Kidney epithelial cell (primary cell): ENCODE results near the gene BANK1. TPM values are rescaled to one million over a fixed set of nuclear protein-coding genes. Genes with fewer than 3 reads are reported as not detected.

Source experiments
- DNase-seq: peaks from one replicate; pipeline ENCODE4 v3.0.0-alpha.2; 2010; ENCODE audit warnings: low read depth
- H3K27me3 ChIP-seq: 2 replicates; pipeline ENCODE4 v1.6.0; 2011; ENCODE audit warnings: low read length; ENCODE audit not compliant: control insufficient read depth, insufficient read depth
- H3K36me3 ChIP-seq: 2 replicates; pipeline ENCODE4 v1.5.1; 2011; ENCODE audit warnings: low read length; ENCODE audit not compliant: control insufficient read depth, insufficient read depth
- H3K4me3 ChIP-seq: 2 replicates; pipeline ENCODE4 v1.5.1; 2011; ENCODE audit warnings: low read depth, mild to moderate bottlenecking, control low read depth, low read length
- total RNA-seq: library from RNA; depleted of rRNA; stranded (reverse); fragments of >200 nt; gene quantifications from 2 replicates; pipeline ENCODE4 v1.2.3, GENCODE V29; 2015
- TF ChIP-seq, protein P1 (sequence below): IDR thresholded peaks from 2 replicates; pipeline ENCODE4 v1.5.1; 2011; ENCODE audit warnings: mild to moderate bottlenecking, moderate library complexity, low read length, control low read depth, inconsistent platforms; ENCODE audit not compliant: insufficient read depth, poor library complexity, severe bottlenecking

Gene BANK1
- total RNA-seq, 1 donor from 2014 or later = 1.8 TPM

DNA sequence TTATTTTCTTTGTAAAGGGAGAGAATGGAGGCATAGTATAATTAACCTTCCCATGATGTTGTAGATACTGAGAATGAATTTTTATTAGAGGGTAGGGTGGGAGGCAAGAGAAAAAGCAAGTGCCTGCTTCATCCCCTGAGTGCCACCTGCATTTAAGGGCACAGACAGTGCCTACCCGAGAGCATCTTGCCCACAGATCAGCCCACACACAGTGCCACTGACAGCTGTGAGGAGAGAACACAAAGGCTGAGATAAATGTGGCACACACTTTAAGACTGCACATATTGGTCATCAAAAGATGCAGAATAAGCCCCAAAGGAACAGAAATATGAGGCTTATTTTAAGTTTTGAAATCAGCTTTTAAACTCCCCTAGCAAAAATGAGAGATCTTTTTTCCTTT lies 304.0 kb downstream of the BANK1 start:
- no peak for DNase-seq
- TF ChIP-seq, protein P1, sequence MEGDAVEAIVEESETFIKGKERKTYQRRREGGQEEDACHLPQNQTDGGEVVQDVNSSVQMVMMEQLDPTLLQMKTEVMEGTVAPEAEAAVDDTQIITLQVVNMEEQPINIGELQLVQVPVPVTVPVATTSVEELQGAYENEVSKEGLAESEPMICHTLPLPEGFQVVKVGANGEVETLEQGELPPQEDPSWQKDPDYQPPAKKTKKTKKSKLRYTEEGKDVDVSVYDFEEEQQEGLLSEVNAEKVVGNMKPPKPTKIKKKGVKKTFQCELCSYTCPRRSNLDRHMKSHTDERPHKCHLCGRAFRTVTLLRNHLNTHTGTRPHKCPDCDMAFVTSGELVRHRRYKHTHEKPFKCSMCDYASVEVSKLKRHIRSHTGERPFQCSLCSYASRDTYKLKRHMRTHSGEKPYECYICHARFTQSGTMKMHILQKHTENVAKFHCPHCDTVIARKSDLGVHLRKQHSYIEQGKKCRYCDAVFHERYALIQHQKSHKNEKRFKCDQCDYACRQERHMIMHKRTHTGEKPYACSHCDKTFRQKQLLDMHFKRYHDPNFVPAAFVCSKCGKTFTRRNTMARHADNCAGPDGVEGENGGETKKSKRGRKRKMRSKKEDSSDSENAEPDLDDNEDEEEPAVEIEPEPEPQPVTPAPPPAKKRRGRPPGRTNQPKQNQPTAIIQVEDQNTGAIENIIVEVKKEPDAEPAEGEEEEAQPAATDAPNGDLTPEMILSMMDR = no peak
- Histone ChIP-seq H3K36me3 (no peaks in the 10 kb centered on the region), H3K27me3 (no peaks in the 10 kb centered on the region), H3K4me3 (no peak overlapping the region)

DNA sequence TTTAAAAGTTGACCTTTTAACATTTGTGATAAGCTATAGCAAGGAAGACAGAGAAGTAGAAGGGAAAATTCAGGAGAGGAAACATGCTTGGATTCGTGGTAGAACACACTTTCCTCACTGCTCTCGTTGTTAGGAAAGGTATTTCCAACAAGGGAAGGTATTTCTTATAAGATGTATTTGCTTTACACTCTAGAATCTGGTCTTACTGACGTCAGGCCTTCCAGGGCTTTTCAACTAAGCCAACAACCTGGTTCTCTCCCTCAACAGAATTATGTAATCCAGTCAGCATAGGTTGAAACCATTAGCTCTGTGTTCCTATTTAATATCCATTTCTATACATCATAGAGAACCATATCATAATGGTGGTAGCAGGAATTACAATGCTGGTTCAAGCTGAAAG lies 312.8 kb downstream of the BANK1 start:
- DNase-seq = no peak
- H3K4me3 ChIP-seq = no peak overlapping the region
- H3K36me3 ChIP-seq = no peaks in the 10 kb centered on the region
- TF ChIP-seq, protein P1 = no peak
- no peaks in the 10 kb centered on the region for H3K27me3 ChIP-seq

DNA sequence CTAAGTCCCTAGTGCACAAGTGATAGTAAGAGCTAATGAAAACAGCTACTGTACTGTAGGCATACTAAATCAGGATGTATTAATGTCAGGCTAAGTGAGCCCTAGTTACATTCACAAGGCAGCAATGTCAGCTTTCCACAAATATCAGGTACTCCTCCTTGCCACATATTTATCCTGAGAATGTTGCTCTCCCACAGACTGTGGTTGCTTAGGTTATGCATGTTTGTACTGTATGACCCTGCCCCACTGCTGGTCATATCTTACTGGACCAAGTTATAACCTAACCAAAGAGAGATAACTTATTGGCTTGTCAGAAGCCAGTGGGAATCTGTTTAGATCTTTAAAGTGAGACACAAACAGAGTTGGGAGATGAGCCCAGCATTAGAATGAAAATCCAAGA lies 313.7 kb downstream of the BANK1 start:
- H3K27me3 ChIP-seq = no peaks in the 10 kb centered on the region
- H3K36me3 ChIP-seq = no peaks in the 10 kb centered on the region
- H3K4me3 ChIP-seq = no peak overlapping the region
- TF ChIP-seq, protein P1 = no peak
- no peak for DNase-seq

DNA sequence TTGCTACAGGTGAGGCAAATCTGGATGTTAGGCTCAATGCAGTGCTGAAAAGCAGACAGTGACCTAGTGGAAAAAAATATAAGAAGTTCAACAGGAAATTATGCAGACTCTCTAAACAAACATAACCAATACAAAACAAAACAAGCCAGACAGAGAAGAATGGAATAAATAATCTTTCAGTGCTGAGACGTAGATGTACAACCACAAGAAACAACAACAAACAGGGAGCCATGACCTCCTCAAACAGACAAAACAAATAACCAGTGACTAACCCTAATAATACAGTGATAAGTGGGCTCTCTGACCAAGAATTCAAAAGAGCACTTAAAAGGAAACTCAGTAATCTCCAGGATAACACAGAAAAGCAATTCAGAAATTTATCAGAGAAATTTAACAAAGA lies 315.5 kb downstream of the BANK1 start:
- Histone ChIP-seq H3K4me3 (no peak overlapping the region), H3K36me3 (no peaks in the 10 kb centered on the region), H3K27me3 (no peaks in the 10 kb centered on the region)
- no peak for DNase-seq
- TF ChIP-seq, protein P1 = no peak

DNA sequence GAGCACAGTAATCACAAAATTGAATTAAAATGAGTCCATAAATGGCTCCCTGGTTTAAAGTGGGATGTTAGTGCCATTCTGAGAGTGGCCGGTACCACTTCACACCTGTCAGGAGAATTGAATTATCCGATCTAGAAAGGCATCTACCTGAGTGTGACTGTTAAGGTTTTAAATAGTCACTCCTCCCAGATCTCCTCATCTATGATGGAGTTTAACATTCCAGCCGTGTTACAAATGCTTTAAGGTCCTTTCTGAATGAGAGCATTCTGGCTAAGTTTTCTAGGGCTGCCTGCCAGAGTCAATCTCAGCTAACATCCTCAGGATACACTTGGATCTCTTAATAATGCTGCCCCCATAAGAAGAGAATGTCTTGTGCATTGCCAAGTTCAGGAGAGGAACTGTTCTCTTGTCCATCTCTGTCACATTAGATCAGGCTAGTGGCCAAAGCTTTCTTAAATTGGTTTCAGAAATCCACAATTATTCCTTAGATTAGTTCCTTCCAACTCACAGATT lies 323.6 kb downstream of the BANK1 start:
- H3K4me3 ChIP-seq = no peak overlapping the region
- DNase-seq = no peak
- TF ChIP-seq, protein P1 = no peak
- H3K27me3 ChIP-seq = no peaks in the 10 kb centered on the region
- H3K36me3 ChIP-seq = no peaks in the 10 kb centered on the region

DNA sequence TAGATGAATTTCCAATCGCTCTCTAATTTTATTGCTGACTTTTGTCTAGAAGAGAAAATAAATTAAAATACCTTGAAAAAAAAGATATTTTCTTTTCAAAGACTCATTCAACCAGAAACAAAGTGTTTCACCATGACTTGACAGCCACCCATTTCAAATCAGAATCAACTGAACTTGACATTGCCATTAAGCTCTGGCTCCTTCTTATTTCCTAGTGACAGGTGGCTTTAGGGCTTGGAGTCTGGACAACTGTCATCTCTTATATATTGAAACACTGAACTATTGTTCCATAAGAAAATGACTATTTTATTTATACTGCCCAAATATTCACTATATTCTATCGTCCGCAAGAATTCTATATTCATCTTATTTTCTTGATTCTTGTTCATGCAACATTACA lies 325.6 kb downstream of the BANK1 start:
- Histone ChIP-seq H3K36me3 (no peaks in the 10 kb centered on the region), H3K4me3 (no peak overlapping the region), H3K27me3 (no peaks in the 10 kb centered on the region)
- TF ChIP-seq, protein P1 = no peak
- no peak for DNase-seq
